GM12872 (cell line): Measurements from ENCODE around the gene USP31.
A peak's percentile ranks its signal among the peaks of the same experiment; 100 is the strongest.

Experiments
- TF ChIP-seq, protein P1 (sequence below): IDR thresholded peaks from 3 replicates; pipeline ENCODE4 v1.5.1; 2011; ENCODE audit warnings: low read depth, mild to moderate bottlenecking, low read length, moderate library complexity; ENCODE audit not compliant: insufficient read depth

The USP31 gene

GRCh38 chr16:23156946-23157460 lies 7.8 kb upstream of the USP31 start:
- TF ChIP-seq, protein P1, sequence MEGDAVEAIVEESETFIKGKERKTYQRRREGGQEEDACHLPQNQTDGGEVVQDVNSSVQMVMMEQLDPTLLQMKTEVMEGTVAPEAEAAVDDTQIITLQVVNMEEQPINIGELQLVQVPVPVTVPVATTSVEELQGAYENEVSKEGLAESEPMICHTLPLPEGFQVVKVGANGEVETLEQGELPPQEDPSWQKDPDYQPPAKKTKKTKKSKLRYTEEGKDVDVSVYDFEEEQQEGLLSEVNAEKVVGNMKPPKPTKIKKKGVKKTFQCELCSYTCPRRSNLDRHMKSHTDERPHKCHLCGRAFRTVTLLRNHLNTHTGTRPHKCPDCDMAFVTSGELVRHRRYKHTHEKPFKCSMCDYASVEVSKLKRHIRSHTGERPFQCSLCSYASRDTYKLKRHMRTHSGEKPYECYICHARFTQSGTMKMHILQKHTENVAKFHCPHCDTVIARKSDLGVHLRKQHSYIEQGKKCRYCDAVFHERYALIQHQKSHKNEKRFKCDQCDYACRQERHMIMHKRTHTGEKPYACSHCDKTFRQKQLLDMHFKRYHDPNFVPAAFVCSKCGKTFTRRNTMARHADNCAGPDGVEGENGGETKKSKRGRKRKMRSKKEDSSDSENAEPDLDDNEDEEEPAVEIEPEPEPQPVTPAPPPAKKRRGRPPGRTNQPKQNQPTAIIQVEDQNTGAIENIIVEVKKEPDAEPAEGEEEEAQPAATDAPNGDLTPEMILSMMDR = no peak

DNA sequence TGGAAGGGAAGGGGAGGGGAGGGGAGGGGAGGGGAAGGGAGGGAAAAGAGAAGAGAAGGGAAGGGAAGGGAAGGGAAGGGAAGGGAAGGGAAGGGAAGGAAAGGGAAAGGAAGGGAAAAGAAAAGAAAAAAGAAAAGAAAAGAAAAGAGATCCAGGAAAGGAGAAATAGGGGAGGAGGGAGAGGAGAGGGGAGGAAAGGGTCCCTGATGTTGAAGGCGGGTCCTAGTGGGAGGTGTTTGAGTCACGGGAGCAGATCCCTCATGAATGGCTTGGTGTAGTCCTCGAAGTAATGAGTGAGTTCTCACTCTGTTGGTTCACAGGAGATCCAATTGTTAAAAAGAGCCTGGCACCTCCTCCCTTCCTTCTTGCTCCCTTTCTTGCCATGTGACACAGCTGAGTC lies 6.9 kb upstream of the USP31 start:
- TF ChIP-seq, protein P1 = no peak

- TF ChIP-seq, protein P1 = peak; percentile 59
Observed at GRCh38 chr16:23155445-23156049, 6.3 kb upstream of the USP31 start.

DNA sequence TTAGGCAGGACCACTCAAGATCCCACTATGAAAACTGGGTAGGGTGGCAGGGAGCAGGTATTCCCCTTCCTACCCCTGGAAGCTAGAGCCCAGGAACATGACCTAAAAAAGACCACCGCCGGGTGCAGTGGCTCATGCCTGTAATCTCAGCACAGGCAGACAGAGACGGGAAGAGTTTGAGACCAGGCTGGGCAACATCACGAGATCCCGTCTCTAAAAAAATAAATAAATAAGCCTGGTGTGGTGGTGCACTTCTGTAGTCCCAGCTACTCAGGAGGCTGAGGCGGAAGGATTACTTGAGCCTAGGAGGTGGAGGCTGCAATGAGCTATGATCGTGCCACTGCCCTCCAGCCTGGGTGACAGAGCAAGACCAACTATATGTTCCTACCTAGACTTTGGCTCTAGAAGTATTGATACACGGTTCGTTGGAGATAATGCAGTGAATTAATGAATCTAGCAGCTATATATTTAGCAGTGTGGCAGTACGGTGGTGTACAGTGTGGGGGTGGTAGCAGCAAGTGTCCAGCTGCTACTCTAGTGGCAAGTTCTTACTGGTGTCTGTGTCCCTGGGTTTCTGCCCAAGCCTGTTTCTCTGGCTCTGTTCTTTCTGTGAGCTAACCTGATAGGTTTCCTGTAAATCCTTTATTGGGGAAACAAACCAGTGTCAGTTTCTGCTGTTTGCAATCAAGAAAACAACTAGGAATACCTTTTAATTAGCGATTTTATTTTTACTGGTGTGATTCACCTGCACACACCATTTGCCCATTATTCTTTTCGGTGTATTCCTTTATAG lies 3.3 kb upstream of the USP31 start:
- TF ChIP-seq, protein P1 = no peak

DNA sequence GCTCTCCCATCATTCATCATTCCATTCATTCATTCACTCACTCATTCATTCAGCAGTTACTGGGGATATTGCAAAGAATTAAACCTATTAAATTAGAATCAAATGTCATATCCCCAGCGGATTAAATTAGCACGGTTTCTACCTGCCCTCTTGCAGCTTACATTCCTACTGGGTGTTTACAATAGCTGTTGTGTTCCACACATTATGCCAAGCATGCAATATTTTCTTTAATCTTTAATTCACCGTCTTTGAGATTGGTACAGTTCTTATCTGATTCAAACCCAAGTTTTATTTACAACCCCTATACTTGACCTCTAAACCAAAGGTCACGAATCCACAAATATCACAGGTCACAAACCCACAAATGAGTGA lies 727 bp upstream of the USP31 start:
- TF ChIP-seq, protein P1 = no peak

GRCh38 chr16:23148513-23149266 lies 562 bp downstream of the USP31 start:
- TF ChIP-seq, protein P1 = no peak

GRCh38 chr16:23148166-23148512 lies 1.1 kb downstream of the USP31 start:
- TF ChIP-seq, protein P1 = no peak
